Measurements from ENCODE around the gene ATP2B3.

ATP2B3 gene

DNA sequence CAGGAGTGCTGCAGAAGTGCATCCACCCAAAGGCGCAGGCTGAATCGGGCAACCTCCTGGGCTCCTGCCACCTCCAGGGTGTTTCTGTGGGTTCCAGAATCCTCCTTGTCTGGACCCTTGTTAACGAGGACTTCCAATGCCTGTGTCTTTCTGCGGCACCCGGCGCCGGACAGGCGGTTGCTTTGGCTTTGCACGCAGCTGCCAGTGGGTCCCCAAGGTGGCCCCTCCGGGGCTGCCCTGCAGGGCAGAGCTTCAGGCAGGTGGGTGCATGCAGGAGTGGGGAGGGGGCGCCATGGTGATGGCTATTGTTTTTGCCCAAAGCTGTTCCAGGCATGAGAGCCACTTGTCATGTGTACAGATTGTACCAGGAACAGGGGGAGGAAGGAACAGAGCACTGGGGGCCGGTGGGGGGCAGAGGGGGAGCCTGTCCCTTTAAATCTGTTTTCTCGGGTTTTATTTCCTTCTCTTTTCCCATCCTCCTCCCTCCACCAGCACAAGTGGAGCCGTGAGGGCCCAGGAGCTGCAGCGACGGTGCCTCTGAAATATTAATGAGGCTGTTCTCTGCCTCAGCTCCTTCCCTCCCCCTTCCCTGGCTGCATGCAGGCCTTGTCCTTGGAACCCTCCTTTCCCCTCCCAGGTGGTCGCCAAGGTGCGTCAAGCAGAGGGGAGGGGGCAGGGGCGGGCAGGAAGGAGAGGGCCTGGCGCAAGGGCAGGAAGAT is 13.1 kb downstream of the ATP2B3 start:
- no peak for DNase-seq (ENCODE audit: extremely low read depth in 1 of 2, low read depth in 1 of 2)

DNA sequence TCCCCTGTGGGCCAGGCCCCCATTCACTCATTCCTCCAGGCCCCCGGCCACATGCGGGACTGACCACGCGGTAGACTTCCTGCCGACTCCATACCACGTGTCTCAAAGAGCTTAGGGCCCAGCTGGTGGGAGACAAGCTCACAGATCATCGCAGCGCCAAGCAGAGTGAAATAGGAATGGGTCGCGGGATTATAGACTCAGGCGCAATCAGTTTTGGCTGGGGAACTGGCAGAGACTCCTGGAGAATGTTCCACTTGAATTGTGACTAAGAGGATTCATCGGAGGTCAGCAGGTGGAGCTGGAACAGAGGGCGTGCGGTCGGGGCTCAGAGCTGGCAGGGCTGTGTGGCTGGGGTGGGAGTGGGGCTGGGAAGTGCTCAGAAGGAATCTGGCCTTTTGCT is 15.6 kb downstream of the ATP2B3 start:
- no peak for DNase-seq (ENCODE audit: extremely low read depth in 1 of 2, low read depth in 1 of 2)

DNA sequence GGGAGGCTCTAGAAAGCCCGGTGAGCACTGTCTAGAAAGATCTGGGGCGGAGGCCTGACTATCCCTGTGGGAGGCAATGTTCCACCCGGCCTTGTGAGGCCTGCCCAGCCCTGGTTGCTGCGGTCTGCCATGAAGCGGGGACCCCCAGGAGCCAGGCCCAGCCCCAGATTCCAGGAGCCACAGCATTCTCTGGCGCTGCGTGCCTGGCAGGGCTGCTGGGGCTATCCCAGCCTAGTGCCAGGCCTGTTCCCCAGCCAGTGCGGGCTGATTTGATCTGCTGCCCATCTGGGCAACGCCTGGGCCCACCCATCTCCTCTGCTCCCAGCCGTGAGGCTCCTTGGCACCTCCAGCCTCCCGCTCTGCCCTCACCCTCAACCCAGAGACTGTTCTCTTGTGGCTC is 19.6 kb downstream of the ATP2B3 start:
- no peak for DNase-seq (ENCODE audit: extremely low read depth in 1 of 2, low read depth in 1 of 2)

DNA sequence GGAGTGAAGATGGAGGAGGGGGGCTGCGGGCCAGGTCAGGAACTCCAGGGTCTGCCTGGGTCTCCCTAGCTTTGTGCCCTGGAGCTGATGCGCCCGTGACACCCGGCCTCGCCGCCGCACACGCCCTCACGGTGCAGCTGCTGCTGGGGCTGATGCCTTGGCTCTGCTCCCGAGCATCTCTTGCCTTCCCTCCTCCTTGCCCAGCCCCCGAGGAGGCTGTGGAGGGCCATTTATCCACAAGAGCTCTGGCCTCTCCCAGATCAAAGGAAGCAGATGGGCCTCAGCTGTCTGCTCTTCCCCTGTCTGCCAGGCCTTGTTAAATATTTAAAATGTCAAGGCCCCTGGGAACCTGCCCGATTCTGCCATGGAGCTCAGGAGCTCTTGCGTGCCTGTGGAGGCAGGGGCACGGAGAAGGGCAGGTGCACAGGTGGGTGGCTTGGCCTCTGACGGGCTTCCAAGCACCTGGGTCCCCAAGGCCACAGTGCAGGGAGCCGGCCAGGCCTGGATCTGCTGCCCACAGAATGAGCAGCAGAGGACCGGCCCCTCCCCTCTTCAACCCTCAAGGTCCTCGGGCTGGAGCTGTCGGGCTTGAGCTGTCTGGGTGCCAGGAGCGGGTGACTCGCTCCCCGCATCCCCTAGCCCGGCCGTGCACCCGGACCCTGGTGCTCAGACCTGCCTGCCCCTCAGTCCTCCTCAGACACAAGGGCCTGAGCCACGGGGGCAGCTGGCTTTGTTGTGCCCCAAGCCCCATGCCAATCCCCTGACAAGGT is 20.3 kb downstream of the ATP2B3 start:
- no peak for DNase-seq (ENCODE audit: extremely low read depth in 1 of 2, low read depth in 1 of 2)

DNA sequence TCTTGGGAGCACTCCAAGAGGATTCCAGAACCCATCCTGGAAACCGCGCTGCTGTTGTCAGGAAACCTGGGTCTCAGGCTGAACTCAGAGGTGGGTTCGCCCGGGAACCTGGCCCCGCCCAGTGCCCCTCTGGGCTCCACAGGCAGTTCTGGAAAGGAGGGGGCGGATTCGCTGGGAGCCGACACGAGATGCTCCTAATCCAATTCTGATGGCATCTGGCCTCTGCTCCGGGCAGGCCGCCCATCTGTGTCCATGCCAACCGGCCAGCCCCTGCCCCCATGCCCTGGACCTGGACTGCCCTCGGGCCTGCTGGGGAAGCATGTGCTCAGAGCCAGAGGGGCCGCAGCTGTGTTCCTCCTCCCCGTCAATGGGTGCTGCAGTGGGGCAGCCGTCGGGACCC is 21.0 kb downstream of the ATP2B3 start:
- DNase-seq (ENCODE audit: extremely low read depth in 1 of 2, low read depth in 1 of 2): no peak

DNA sequence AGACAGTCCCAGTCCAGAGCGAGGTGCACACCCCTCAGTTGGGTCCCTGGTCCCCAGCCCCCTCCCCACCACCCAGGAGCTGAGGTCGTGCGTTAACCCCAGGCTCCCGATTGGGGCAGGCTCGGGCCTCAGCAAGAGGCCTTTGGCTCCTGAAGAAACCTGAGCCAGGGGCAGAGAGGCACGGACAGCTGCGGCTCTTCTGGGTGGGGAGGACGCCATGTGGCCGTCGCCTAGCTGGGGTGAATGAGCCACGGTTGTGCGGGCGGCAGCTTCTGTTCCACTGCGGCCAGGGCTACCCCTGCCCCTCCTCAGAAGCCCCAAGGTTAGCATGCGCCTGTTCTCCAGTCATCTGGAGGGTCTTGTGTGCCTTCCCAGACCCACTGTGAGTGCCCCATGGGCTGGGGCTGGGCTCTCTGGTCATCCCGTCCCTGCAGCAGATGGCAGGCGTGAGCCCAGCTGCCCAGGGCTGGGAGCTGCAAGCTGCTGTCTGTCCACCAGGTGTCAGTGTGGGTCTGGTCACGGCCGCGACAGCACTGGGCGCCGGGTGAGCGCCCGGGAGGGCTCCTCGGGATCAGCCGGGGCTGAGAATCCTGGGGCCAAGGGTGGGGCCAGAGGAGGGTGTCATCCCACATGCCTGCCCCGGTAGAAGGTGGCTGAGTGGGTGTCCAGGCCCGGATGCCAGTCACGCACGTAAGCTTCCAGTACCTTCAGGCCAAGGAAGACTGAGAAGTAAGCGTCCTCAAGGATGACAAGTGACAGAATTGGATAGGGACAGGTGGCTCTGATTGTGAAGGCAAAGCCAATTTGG is 21.9 kb downstream of the ATP2B3 start:
- DNase-seq (ENCODE audit: extremely low read depth in 1 of 2, low read depth in 1 of 2): peak; percentile 10

DNA sequence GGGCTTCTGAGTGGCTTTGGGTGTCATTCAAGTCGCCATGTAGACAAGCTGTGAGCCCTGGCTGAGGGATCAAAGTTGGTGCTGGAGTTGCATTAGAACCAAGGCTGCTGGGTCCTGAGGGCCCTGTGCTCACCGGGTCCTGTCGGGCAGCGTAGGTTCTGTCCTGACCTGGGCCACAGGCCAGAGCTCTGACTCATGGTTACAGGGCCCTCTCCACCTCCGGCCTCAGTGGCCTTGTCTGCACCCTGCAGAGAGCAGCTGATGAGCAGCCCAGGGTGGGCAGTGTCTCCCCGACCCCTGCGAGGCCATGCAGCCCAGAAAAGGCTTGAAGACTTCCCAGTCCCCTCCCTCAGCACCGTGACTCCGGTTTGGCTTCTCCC is 22.5 kb downstream of the ATP2B3 start:
- DNase-seq (ENCODE audit: extremely low read depth in 1 of 2, low read depth in 1 of 2): no peak

DNA sequence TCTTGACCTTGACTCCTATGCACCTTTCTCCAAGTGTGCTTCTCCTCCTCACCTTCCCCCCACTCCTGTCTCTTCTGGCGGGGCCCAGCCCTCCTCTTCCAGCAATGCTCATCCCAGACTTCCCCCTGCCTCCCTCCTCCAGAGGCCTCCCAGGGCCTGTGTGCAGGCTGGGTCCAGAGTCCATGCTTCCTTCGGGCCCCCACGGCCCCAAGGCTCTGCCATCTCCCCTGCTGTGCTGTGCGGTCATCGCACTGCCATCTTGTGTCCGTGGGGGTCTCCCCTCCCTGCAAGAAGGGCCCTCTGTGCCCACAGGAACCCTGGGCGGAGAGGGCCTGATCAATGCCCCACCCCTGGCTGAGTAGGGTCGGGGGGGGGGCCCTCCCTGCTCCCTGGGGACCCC is 27.3 kb downstream of the ATP2B3 start:
- DNase-seq (ENCODE audit: extremely low read depth in 1 of 2, low read depth in 1 of 2): no peak

DNA sequence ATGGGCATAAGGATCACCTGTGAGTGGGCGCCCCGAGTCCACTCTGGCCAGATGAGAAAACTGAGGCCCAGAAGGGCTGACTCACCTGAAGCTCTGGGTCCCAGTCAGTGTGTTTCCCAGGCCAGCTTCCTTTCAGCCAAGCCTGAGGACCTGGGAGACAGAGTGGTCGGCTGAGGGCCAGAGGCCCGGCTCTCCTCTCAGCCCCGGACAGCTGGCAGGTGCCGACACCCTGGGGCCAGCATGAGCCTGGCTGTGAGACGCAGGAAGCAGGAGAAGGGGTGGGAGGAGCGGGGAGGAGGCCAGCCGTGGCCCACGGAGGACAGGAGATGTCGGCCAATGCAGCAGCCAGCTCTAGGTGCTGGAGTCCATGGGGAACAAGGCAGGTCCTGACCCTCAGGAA is 28.9 kb downstream of the ATP2B3 start:
- DNase-seq (ENCODE audit: extremely low read depth in 1 of 2, low read depth in 1 of 2): no peak

DNA sequence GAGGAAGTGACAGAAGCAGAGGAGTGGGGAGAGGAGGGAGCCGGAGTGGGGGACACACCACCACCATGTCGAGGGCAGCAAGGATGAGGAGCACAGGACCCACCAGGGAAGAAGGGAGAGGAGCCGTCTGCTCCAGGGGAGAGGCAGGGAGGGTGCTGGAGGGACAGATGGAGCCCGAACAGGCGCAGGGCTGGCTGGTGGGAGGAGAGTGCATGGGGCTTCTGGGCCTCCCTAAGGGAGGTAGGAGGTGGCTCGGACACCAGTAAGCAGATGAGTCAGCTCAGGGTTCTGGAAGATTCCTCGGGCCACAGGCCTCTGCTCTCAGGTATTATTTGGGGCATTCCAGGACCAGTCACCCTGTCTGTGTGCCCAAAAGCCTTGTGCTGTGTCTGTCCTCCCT is 29.8 kb downstream of the ATP2B3 start:
- no peak for DNase-seq (ENCODE audit: extremely low read depth in 1 of 2, low read depth in 1 of 2)

DNA sequence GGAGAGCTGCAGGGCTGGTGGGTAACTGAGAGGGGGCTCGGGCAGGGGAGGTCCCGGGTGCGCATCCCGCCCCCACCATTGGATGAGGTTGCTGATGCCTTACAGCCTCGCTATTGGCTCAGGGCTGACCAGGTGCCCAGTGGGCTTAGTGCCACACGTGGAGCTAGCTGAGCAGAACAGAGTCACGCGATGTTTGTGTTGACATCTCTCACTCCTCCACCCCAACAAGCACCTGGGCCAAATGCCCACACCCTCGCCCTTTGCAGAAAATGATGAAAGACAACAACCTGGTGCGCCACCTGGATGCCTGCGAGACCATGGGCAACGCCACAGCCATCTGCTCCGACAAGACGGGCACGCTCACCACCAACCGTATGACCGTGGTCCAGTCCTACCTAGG is 31.8 kb downstream of the ATP2B3 start:
- DNase-seq (ENCODE audit: extremely low read depth in 1 of 2, low read depth in 1 of 2): no peak

DNA sequence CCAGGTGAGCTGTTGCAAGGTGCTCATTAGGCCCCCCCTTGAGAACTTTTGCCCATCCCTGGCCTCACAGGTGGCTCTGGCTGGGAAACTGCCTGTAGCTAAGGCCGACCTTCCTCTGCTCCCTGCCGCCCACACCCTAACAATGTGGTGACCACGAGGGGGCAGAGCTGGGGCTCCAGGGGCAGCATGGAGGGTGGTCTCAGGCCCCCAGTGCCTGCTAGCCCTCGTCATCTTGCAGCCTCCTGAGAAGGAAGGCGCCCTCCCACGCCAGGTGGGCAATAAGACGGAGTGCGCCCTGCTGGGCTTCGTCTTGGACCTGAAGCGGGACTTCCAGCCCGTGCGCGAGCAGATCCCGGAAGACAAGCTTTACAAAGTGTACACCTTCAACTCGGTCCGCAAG is 32.4 kb downstream of the ATP2B3 start:
- no peak for DNase-seq (ENCODE audit: extremely low read depth in 1 of 2, low read depth in 1 of 2)

DNA sequence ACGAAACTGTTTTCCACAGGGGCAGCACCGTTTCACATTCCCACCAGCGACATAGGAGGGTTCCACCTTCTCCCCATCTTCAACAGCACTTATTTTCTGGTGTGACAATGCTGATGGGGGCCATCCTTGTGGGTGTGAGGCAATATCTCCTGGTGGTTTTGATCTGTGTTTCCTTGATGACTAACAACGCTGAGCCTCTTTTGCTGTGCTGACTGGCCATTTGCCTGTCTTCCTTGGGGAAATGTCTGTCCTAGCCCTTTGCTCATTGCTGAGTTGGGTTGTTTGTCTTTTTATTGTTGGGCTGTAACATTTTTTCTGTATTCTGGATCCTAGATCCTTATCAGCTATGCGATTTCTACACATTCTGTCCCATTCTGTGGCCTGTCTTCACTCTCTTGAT is 33.7 kb downstream of the ATP2B3 start:
- DNase-seq (ENCODE audit: extremely low read depth in 1 of 2, low read depth in 1 of 2): no peak

DNA sequence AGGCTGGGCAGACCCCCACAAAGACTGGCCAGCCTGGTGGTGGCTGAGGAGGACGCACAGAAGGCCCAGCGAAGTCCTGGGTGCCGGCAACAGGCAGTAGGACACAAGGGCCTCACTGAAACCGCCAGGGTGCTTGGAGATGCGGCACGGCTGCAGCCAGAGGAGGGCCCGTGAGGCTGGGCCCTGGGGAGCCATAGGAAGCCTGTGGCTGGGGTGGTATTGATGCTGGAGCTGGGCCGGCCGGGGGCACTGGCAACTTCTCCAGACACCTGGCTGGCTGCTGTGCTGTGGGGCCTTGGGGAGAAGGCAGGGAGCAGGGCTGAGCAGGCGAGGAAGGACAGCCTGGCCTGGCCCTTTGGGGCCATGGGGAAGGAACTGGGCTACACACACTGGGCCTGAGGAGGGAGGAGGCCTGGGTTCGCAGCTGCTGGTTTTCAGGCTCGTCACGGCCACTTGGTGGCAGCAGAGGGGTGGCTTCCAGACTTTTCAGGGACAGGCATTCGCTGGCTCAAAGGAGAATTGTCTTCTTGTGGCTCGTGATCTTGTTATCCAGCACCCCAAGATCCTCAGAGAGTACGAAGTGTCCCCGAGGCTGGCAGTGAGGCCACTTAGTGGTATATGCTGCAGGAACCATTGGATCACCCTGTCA is 37.2 kb downstream of the ATP2B3 start:
- peak in 1 of 2 donors; percentile 13 for DNase-seq (ENCODE audit: extremely low read depth in 1 of 2, low read depth in 1 of 2)

DNA sequence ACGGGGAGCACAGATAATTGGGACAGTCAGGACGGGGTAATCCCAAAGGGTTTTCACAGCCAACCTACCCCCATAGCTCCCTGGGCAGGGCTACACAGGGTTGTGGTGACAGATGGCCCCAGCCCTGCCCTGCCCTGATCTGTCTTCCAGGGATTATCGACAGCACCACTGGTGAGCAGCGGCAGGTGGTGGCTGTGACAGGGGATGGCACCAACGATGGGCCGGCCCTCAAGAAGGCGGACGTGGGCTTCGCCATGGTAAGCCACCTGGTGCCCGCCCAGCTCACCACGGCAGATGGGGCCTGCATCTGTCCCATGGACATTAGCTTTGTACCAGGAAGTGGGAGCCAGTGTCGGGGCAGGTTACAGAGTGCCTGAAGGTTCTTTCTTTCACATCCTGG is 39.3 kb downstream of the ATP2B3 start:
- no peak for DNase-seq (ENCODE audit: extremely low read depth in 1 of 2, low read depth in 1 of 2)

DNA sequence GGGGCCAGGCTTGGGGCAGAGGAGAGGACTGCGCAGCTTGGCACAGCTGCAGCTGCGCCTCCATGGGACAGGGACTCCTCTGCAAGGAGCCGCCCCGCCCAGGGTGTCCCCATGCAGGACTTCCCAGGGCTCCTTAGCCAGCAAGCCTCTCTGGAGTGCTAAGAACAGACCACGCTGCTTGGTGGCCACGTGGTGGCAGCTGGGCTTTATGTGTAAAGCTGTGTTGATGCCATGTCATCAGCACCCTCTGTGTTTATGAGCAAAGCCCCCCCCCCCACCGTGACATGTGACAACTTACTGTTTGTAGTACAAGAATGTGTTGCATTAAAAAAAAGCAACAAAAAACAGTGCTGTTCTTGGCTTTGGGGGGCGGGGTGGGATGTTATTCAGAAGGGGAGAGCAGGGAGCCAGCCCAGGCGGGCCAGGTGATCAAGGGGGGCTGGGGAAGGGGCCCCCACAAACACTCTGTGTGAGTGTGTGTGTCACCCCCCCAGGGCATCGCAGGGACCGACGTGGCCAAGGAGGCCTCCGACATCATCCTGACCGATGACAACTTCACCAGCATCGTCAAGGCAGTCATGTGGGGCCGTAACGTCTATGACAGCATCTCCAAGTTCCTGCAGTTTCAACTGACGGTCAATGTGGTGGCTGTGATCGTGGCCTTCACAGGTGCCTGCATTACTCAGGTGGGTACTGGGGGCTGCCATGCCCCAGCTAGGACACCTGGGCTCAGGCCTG is 40.3 kb downstream of the ATP2B3 start:
- DNase-seq (ENCODE audit: extremely low read depth in 1 of 2, low read depth in 1 of 2): no peak

DNA sequence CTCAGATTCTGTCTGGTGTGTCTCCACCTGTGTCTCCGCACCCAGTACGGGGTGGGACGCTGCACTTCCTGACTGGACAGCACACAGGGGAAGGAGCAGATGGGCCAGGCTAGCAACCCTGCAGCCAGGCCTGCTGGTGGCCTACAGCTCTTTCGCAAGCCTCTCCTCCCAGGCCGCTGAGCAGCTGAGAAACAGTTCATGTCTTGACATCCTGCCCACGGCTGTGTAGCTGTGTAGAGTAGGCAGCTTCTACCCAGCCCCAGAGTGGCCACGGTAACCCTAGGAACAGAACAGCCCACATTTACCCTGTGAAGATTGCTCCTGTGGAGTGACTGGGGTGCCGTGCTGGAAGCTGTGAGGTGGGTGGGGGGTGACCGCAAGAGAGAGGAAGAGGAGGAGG is 42.6 kb downstream of the ATP2B3 start:
- no peak for DNase-seq (ENCODE audit: extremely low read depth in 1 of 2, low read depth in 1 of 2)

DNA sequence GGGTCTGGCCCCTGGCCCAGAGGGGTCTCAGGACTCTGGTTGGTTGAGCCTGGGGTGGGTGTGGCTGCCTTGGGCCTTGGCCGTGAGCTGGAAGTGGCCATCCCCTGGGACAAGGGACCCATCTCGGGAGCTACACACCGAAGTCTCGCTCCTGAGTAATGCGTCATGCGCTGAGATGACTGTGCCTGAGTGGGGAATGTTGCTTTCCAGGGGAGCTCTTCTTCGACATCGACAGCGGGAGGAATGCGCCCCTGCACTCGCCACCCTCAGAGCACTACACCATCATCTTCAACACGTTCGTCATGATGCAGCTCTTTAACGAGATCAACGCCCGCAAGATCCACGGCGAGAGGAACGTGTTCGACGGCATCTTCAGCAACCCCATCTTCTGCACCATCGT is 43.0 kb downstream of the ATP2B3 start:
- DNase-seq (ENCODE audit: extremely low read depth in 1 of 2, low read depth in 1 of 2): no peak

DNA sequence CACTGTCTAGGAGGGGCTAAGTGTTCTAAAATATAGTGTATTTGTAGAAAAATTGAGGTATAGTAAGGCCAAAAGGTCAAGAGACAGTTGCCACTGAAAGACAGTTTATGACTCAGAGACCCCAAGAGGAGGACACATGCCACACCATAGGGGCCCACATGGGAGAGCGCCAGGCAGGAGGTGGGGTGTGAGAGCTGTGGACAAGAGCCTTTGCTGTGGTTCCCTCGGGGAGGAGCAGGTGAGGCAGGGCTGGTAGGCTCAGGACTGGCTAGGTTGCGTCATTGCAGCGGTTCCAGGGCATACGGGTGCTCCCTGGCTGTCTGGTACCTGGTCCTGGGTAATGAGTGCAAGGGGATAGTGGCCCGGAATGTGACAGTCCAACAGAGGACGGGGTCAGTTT is 43.9 kb downstream of the ATP2B3 start:
- DNase-seq (ENCODE audit: extremely low read depth in 1 of 2, low read depth in 1 of 2): no peak

DNA sequence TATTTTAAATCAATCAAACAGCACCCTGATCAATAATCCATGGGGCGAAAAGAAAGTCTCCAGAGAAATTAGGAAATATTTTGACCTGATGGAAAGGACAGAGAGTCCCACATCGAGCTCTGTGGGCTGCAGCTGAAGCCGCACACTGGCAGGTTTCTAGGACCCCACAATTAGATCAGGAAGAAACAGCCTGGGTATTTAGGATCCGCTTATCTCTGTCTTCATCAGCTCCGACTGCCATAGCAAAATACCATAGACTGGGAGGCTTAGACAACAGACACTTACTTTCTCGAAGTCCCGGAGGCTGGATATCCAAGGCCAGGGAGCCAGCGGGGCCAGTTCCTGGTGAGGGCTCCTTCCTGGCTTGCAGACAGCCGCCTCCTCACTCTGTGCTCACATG is 45.1 kb downstream of the ATP2B3 start:
- DNase-seq (ENCODE audit: extremely low read depth in 1 of 2, low read depth in 1 of 2): no peak
